ENCODE results near the gene ARHGAP28. TPM values are rescaled to one million over a fixed set of nuclear protein-coding genes. Genes with fewer than 3 reads are reported as not detected.

The ARHGAP28 gene
- total and polyA plus RNA-seq, 2 of the 13 experiments (the other 11 are each of a cell fraction or from before 2014, with no cell fraction given) = not detected

DNA sequence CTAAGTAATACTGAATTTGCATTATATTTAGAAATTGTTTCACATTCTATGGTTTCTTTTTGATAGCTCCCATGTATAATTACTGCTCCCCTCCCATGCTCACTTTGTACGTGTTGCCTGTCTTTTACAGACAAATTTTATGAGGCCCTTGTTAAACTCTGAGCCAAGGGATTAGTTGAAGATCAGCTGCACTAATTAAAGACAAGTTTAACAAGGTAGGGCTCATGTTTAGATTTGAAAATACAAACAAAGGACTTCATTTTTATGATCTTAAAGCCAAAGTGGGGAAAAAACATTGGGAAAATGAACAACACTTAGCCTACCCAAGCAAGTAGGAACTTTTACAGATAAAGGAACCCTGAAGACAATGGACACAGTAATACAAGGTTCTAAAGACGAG lies 46.2 kb downstream of the ARHGAP28 start (continued):
- no peak for TF ChIP-seq NFKB2 (CRISPR knock-in tag; IDR thresholded peaks at IDR 0.05; ENCODE audit: borderline replicate concordance)
- no peak for TF ChIP-seq RARG (CRISPR knock-in tag; IDR thresholded peaks at IDR 0.05; ENCODE audit: low read depth)

DNA sequence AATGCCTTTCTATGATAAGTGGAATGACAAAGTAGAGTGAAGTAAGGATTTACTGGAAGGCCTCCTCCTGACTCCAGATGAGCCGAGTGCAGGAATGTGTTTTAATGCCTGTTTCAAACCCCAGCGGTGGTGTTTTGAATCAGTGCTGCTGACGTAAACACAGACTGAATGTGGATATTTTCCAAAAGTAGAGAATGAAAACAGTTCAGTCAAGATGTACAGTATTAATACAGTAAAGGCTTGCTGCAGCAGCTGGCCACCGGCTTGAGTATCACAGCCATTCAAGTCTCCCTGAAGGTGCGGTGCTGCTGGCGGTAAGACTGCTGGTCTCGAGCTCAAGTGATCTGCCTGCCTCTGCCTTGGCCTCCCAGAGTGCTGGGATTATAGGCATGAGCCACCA lies 46.7 kb downstream of the ARHGAP28 start:
- no peaks in the 10 kb centered on the region for H3K79me2 ChIP-seq (ENCODE audit: insufficient read depth, low read length)
- no peaks in the 10 kb centered on the region for H3K36me3 ChIP-seq (replicated peaks in 1 of 2; ENCODE audit: control insufficient read depth in 1 of 2, insufficient read depth in 2 of 2, low read length in 2 of 2)
- no peak overlapping the region for H3K27ac ChIP-seq (ENCODE audit: extremely low read length, insufficient read depth, low read length)
- no peak overlapping the region for H3K9ac ChIP-seq (ENCODE audit: insufficient read depth, low read depth, low read length)
- H3K9me3 ChIP-seq (ENCODE audit: low read length) = no peaks in the 10 kb centered on the region
- intact Hi-C loops (cut with micrococcal nuclease; ENCODE audit: unreplicated experiment) = no loop called here
- ChIA-PET POLR2A (no interaction called here), CTCF (ENCODE audit: low intra/inter-chr PET ratio, low total read pairs) (no interaction called here)
- H3K4me2 ChIP-seq (ENCODE audit: low read depth, low read length) = no peak overlapping the region
- DNase-seq (ENCODE audit: low spot score) (no peak), ATAC-seq (no peak), FAIRE-seq (no peak)
- WGBS (ENCODE audit: low lambda C conversion rate) = 18% methylated on average over 4 of the region's 7 CpGs
- H3K4me1 ChIP-seq (ENCODE audit: insufficient read depth, low read length) = no peaks in the 10 kb centered on the region
- TF ChIP-seq, protein P1, sequence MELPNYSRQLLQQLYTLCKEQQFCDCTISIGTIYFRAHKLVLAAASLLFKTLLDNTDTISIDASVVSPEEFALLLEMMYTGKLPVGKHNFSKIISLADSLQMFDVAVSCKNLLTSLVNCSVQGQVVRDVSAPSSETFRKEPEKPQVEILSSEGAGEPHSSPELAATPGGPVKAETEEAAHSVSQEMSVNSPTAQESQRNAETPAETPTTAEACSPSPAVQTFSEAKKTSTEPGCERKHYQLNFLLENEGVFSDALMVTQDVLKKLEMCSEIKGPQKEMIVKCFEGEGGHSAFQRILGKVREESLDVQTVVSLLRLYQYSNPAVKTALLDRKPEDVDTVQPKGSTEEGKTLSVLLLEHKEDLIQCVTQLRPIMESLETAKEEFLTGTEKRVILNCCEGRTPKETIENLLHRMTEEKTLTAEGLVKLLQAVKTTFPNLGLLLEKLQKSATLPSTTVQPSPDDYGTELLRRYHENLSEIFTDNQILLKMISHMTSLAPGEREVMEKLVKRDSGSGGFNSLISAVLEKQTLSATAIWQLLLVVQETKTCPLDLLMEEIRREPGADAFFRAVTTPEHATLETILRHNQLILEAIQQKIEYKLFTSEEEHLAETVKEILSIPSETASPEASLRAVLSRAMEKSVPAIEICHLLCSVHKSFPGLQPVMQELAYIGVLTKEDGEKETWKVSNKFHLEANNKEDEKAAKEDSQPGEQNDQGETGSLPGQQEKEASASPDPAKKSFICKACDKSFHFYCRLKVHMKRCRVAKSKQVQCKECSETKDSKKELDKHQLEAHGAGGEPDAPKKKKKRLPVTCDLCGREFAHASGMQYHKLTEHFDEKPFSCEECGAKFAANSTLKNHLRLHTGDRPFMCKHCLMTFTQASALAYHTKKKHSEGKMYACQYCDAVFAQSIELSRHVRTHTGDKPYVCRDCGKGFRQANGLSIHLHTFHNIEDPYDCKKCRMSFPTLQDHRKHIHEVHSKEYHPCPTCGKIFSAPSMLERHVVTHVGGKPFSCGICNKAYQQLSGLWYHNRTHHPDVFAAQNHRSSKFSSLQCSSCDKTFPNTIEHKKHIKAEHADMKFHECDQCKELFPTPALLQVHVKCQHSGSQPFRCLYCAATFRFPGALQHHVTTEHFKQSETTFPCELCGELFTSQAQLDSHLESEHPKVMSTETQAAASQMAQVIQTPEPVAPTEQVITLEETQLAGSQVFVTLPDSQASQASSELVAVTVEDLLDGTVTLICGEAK (IDR thresholded peaks at IDR 0.05) = no peak
- TF ChIP-seq, protein P1 (CRISPR knock-in tag; IDR thresholded peaks at IDR 0.05) = no peak
- TF ChIP-seq, protein P2, sequence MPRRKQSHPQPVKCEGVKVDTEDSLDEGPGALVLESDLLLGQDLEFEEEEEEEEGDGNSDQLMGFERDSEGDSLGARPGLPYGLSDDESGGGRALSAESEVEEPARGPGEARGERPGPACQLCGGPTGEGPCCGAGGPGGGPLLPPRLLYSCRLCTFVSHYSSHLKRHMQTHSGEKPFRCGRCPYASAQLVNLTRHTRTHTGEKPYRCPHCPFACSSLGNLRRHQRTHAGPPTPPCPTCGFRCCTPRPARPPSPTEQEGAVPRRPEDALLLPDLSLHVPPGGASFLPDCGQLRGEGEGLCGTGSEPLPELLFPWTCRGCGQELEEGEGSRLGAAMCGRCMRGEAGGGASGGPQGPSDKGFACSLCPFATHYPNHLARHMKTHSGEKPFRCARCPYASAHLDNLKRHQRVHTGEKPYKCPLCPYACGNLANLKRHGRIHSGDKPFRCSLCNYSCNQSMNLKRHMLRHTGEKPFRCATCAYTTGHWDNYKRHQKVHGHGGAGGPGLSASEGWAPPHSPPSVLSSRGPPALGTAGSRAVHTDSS (CRISPR knock-in tag; conservative IDR thresholded peaks at IDR 0.05) = no peak
- no peak for TF ChIP-seq ZMYM4 (CRISPR knock-in tag; IDR thresholded peaks at IDR 0.05)
- TF ChIP-seq RXRA (CRISPR knock-in tag; IDR thresholded peaks at IDR 0.05) = no peak
- no peak for TF ChIP-seq SIX1 (CRISPR knock-in tag; IDR thresholded peaks at IDR 0.05; ENCODE audit: borderline replicate concordance)
- H3K27me3 ChIP-seq (ENCODE audit: control insufficient read depth in 1 of 2, insufficient read depth in 2 of 2, low read length in 2 of 2) = peaks cover 1 to 12% of the 10 kb centered on the region in 2 experiments; a peak in 1 of 5 replicates
- no peaks in the 10 kb centered on the region for H4K20me1 ChIP-seq (ENCODE audit: insufficient read depth, low read length)
- in situ Hi-C loops (cut with HindIII; ENCODE audit: extremely low pct_ligation_motif_present, low pct_unique_long_range_greater_than_20kb) = no loop called here
- H3K4me3 ChIP-seq (replicated peaks in 1 of 3; ENCODE audit: insufficient read depth in 1 of 3, low read depth in 2 of 3, low read length in 3 of 3) = no peak overlapping the region
- no TSS peak for BruUV-seq (replicated peaks)
- no peak overlapping the region for H2AFZ ChIP-seq (ENCODE audit: low read length)

Measured in HepG2 (cell line).